NCI-H2196 (cell line): Measurements from ENCODE around the gene RPL18A.
"Not testable (repeated sequence)": the region's sequence is repeated elsewhere in the genome, so short reads cannot be mapped to it uniquely, and the experiment has no call there.

ENCODE experiments used
- DNase-seq: peaks from one replicate; lab custom pipeline; 2025; ENCODE audit not compliant: unreplicated experiment; lab: John Stamatoyannopoulos, UW

RPL18A gene

GRCh38 chr19:17866312-17866963 lies 6.7 kb downstream of the RPL18A start:
- no peak for DNase-seq

GRCh38 chr19:17866964-17867486 lies 7.3 kb downstream of the RPL18A start:
- DNase-seq = no peak

- no peak for DNase-seq
Observed at GRCh38 chr19:17868669-17869068, 9.0 kb downstream of the RPL18A start.

- no peak for DNase-seq
Observed at GRCh38 chr19:17869114-17869608, 9.5 kb downstream of the RPL18A start.

GRCh38 chr19:17871032-17871877 lies 11.5 kb downstream of the RPL18A start:
- no peak for DNase-seq

GRCh38 chr19:17871878-17872250 lies 12.2 kb downstream of the RPL18A start, which contains the start of gene SLC5A5:
TSS of gene SLC5A5 (plus strand) at chr19:17871945. CDS start at chr19:17872320, 375 bp downstream.
- DNase-seq = no peak

- no peak for DNase-seq
Observed at GRCh38 chr19:17872251-17873001, 12.7 kb downstream of the RPL18A start.

GRCh38 chr19:17873786-17874757 lies 14.4 kb downstream of the RPL18A start:
- DNase-seq = peak; percentile 65

- DNase-seq = no peak
Observed at GRCh38 chr19:17874758-17875135, 15.0 kb downstream of the RPL18A start.

GRCh38 chr19:17877696-17878095 lies 18.0 kb downstream of the RPL18A start:
- no peak for DNase-seq

GRCh38 chr19:17879466-17879865 lies 19.8 kb downstream of the RPL18A start:
- no peak for DNase-seq

- no peak for DNase-seq
Observed at GRCh38 chr19:17881701-17882100, 22.0 kb downstream of the RPL18A start.

GRCh38 chr19:17883627-17884410 lies 24.1 kb downstream of the RPL18A start:
- DNase-seq = no peak

GRCh38 chr19:17886515-17886914 lies 26.8 kb downstream of the RPL18A start:
- no peak for DNase-seq

- not testable (repeated sequence) for DNase-seq
Observed at GRCh38 chr19:17887221-17887620, 27.5 kb downstream of the RPL18A start.

- DNase-seq = no peak
Observed at GRCh38 chr19:17888260-17888659, 28.6 kb downstream of the RPL18A start.

GRCh38 chr19:17889609-17890214 lies 30.0 kb downstream of the RPL18A start:
- DNase-seq = no peak

- no peak for DNase-seq
Observed at GRCh38 chr19:17893766-17894165, 34.1 kb downstream of the RPL18A start.

- no peak for DNase-seq
Observed at GRCh38 chr19:17902701-17903100, 43.0 kb downstream of the RPL18A start.
